GM18511 (cell line): ENCODE results near the gene KRT38.

Experiments used
- ATAC-seq: cut with Tn5 transposase; IDR thresholded peaks from one replicate; pipeline ENCODE4 v1.9.1; 2021; ENCODE audit warnings: mild to moderate bottlenecking, moderate library complexity; ENCODE audit not compliant: unreplicated experiment

The KRT38 gene

DNA sequence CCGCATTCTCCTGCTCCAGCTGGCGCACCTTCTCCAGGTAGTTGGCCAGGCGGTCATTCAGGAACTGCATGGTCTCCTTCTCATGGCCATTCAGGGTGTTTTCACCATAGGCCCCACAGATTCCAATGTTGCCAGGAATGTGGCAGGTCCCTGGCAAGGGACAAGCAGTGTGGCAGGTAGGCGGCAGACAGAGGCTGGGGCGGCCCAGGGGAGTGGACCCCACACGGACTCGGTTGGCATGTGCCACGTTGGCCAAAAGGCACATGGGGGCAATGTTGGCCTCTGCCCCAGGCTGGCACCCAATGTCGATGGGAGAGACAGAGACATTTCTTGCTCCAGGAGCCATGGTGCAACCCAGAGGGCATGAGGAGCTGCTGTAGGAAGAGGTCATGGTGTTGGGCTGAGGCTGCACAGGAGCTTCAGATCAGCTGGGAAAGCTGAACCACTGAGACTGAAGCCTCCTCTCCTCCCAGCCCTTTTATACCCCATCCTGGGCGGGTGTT, at the start of gene KRT38:
Gene KRT38 (minus strand): TSS at position 453 of the 503 bp plus-strand sequence. CDS start 62 bp downstream, at position 391.
- ATAC-seq = no peak

DNA sequence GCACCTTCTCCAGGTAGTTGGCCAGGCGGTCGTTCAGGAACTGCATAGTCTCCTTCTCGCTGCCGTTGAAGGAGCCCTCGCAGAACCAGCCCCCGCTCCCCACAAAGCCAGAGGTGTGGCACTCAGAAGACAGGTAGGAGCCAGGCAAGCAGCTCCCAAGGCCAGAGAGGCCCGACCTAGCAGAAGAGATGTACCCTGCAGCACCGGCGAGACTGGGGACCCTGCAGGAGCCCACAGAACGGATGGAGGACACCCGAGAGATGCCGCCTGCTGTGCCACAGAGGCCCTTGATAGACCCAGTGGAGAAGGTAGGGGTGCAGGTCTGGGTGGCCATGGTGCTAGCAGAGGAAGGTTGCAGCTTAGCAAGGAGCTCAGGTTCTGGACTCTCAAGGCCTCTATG, 48.7 kb upstream of the KRT38 start, which contains the start of gene KRT36:
Gene KRT36 (minus strand): TSS at position 380 of the 400 bp plus-strand sequence. CDS start 46 bp downstream, at position 334.
- ATAC-seq = no peak

DNA sequence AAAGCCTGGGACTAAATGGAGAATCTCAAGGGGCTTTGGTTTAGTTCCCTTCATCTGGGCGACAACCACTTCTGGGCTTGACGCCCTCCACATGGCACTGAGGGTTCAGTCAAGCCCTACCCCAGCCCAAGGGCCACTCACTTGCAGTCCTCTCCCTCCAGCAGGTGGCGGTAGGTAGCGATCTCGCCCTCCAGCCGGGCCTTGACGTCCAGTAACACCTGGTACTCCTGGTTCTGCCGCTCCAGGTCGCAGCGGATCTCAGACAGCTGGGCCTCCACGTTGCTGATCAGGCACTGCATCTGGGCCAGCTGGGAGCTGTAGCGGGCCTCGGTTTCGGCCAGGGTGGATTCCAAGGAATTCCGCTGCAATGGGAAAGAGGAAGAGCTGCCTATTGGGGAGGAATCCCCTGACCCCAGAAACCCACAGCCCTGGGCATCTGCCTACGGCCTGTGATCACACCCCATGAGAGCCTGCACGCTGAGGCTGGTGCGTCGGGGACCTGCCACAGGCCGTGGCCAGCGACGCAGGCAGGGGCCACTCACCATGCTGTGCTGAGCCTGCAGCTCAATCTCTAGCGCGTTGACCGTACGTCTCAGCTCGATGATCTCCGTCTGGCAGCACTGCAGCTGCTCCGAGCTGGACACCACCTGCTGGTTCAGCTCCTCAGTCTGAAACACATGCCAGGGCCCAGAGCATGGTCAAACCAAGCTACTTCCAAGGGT, 46.2 kb upstream of the KRT38 start:
- ATAC-seq = no peak

DNA sequence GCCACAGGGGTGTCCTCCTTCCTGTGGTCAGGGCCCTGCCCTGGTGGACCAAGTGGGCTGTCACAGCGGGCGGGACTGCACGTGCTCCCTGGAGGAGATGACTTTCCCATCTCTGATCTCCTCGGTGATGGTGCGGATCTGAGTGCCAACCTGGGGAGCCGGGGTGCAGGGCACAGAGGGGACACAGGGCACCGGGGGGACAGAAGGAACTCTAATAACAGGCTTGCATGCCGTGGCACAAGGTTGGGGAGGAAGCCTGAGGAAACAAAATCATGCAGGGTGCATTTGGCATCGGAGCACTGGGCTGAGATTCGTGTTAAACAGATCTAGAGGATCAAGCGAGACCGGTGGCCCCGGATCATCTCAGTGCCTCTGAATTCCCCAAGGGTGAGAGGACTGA, 45.5 kb upstream of the KRT38 start:
- ATAC-seq = no peak

DNA sequence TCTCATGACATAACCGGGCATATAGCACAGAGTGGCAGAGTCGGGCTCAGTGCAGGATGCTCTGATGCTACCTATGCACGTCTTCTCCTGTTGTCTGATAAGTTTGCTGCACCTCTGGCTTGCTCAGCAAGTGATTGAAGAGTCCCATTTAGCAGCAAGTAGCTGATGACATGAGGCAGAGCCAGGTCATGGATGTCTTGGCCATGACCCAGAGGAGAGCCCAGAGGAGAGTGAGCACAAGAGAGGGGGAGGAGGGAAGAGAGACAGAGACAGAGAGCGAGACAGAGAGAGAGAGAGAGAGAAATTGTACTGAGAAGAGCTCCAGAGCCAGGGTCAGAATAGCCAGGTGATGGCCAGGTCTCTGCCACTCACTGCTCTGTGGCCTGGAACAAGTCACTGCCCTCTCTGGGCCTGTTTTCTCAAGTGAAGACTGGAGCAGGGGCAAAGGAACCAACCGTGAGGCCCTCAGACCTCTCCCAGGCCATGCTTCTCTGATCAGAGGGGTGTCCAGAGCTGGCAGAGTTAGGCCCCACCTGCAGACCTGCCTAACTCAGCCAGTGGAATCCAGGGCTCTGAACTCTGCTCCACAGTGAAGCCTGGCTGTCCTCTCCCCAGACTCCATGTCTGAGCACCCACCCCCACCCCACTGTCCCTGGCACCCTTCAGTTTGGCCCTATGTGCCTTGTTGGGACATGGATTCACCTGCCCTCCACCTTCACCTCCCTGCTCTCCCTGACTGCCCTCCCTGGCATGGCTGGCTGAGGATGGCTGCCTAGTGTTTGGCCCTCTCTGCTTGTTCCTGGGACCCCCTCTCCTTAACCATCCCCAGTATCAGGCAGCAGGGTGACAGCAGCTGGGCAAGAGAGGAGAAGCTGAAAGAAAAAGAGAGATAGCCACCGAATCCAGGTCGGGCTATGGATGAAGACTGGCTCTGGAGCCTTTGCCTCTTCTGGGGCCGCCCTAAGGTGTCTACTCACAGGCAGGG, 44.4 kb upstream of the KRT38 start:
- ATAC-seq = no peak

DNA sequence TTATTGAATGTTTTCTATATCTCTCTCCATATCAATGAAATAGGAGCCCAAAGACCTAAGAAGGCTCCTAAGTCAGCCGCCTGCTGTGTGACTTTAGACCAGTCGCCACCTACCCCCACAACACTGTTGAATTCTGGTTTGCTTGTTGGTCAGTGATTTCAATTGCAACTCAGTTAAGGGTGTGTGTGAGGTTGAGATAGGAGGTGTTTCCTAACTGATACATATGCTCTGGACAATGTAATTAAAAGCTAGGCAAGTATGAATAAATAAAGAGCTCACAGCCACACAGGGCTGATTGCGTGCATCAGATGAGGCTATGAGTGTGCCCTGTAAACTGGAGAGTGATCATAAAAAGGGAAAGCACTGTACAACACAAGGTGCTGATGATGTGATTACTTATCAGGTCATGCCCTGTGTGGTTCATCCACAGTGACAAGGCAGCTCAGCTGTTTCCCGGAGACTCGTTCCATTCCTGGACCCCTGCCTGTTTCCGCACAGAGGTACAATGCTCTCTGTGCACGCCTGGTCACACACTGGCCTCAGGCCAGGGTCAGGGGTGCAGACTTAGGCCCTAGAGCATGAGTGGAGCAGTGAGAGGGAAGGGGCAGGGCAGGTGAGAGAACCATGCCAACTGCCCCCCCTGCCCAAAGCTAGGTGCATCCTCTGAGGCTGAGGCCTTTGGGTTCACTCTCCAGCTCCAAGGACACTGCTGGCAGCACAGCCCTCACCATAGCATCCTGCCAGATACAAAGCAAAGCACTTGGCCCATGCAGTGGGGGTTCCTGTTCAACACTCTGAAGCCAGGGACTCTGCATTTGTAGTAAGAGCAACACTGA, 43.4 kb upstream of the KRT38 start:
- ATAC-seq = no peak

DNA sequence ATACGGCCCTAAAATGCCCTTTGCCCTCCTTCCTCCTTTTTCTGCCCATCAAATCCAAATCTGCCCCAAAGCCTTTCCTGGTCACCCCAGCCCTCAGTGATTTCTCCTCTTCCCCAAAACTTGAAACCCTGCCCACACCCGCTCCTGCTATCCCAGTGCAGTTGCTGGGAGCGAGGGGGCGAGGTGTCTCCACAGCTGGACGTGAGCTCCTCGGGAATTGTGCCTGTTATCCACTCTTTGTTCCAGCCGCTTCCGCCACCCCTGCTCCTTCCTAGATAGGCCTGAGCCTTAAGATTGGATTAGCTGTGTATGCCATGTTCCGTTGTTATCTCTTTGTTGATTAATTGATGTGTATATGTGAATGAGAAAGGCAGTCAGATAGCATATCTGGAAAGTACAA, 42.7 kb upstream of the KRT38 start:
- no peak for ATAC-seq

DNA sequence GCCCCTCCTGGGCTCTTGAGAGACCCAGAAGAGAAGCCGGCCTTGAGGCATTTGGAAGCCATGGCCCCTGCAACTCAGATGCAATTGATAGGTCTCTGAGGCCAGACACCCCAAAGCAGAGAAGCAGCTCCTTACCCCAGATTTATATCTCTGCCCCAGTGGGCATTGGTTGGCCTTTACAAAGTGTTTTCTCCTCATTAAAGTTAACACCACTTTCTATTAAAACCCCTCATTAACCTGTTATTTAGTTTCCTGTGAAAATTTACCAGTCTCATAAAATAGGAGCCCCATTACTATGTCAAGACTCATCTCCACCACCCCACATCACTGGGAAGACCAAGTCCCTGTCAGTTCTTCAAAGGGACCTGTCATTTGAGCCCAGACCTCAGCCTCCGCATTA, 40.3 kb upstream of the KRT38 start, which contains the start of gene KRT35:
Gene KRT35 (minus strand): TSS at position 116 of the 400 bp plus-strand sequence. CDS start 54 bp downstream, at position 62.
- no peak for ATAC-seq

DNA sequence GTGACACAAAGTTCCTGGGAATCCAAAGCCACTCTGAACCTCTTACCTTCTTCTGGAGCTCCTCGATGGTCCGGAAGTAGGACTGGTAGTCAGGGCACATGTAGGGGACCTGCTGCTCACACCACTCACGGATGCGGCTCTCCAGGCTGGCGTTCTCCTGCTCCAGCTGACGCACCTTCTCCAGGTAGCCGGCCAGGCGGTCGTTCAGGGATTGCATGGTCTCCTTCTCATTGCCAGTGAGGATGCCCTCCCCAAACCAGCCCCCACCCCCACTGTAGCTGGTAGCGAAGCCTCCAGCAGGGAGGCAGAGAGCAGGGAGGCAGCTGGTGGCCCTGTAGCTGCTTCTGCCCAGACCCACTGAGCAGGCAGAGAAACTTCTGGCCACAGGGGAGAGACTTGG, 39.8 kb upstream of the KRT38 start:
- ATAC-seq = no peak

DNA sequence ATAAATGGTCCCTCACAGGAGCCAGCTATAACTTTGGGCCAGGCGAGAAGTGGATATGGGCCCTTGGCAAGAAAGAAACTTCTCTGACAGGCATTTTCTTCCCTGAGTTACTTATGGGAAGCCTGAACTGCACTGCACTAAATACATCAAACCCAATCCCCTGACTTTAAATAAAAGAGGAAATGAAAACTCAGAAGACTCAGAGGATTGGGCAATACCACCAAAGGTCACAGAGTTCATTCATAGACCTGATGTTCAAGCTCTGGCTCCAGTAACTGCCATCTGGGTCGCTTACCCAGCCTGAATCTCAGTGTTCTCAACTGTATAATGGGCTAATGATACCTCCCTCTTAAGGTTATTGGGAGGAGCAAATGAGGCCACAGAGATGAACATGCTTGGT, 39.4 kb upstream of the KRT38 start:
- no peak for ATAC-seq

DNA sequence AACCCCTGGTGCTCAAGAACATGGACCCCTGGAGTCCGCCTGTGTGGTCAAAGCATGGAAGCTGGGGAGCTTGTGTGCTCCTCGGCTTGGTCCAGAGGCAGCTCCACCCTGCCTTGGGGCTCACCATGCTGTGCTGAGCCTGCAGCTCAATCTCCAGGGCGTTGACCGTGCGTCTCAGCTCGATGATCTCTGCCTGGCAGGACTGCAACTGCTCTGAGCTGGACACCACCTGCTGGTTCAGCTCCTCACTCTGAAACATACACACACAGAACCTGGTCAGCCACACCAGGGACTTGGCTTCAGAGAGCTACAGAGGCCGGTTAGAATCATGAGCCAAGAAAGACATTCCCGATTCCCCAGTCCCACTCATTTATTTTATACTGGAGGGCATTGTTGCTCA, 37.5 kb upstream of the KRT38 start:
- no peak for ATAC-seq

DNA sequence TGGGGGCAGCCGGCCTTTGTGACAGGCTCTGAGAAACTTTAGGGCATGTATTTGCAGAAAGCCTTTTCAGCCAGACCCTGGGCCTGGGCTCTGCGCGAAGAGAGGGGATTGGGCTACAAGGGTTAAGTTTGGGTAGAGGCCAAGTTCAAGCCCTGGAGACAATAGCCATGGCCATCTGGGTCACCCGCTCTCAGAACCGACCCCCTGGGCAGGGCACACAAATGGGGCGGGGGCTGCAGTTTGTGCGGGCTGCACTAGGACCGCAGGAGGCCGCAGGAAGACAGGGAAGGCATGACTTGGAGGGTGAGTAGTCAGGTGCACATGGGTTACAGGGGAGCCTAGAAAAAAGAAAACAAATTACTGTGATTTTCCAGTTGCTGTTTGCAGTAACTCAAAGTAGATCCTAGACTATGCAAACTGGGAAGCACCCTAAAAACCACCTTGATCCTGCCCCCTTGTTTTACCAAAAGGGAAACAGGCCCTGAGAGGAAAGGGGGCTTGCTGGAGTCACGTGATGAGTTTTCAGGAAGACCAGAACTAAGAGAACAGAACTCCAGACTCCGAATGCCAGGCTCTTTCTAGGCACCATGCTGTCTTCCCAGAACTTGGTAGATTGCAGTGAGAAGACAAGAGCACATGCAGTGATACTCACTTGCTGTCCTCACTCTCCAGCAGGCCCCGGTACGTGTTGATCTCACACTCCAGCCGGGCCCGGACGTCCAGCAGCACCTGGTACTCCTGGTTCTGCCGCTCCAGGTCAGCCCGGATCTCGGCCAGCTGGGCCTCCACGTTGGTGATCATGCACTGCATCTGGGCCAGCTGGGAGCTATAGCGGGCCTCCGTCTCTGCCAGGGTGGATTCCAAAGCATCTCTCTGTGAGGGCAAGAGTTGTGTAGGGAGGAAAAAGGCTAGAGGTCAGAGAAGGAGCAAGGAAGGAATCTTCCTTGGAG, 36.4 kb upstream of the KRT38 start:
- ATAC-seq = no peak

DNA sequence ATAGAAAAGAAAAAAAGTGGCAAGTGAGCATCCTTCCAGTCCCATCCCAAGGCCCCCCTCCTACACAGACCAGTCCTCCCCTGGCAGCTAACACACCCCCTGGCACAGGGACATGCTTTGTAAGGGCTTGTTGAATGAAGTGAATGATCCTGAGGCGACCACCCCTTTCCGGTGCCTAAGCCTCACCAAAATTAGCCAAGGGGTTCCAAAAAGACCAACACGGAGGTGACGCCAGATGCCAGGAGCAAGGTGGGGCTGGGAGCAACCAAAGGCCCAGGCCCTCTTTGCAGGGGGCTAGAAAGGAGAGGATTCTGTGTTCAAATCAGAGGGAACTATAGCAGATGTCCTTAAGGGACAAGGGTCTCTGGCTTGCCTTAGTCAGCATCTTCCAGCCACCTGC, 34.6 kb upstream of the KRT38 start:
- no peak for ATAC-seq

DNA sequence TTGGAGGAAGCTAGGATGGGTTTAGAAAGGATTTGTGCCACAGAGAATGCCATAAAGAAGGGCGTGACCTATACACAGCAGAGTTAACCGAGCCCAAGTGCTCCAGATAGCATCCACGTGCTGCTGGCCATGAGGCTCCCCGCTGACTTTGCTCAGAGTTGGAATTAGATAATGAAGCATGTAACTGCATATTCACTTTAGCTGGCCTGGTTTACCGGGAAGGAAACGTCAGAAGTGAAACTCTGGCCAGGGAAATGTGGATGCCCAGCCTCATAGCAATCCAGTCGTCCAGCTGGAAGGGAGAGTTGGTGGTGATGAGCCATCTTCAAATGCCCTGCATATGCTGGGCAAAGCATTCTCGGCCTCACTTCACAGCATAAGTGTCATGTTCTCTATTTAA, 34.1 kb upstream of the KRT38 start:
- ATAC-seq = no peak

DNA sequence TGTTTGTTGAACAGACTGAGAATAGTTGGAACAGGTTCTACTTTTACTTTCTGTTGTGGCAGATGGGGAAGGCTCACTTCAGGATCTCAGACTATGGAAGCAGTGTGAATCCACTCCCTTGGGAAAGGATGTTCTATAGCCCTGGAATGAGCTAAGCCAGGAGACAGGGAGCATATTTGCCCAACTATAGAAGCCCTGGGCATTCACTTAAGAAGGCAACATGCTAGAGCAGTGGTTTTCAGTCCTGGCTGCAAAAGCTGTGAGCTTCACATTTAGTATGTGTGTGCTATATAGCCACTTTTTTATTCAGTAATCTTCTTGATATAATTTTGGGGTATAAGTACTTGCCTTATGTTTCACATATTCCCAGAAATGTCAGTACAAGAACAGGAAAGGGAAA, 27.6 kb upstream of the KRT38 start:
- no peak for ATAC-seq

DNA sequence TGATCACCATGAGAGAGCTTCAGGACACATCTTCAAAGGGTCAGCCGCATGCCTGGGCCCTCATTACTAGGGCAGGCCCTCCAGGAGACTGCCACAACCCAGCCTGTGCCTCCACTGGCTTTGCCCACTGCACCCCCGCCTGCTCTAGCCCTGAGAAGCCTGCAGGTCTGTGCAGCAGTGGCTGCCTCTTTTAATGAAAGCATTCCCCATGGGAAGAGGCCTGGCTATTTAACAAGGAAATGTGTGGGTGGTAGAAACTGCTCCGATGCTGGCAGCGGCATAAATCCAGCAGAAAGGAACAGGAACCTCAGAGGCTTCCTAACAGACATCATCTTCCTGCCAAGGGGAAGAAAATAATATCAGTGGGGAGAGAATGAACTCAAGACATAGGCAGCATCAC, 26.8 kb upstream of the KRT38 start:
- ATAC-seq = no peak

DNA sequence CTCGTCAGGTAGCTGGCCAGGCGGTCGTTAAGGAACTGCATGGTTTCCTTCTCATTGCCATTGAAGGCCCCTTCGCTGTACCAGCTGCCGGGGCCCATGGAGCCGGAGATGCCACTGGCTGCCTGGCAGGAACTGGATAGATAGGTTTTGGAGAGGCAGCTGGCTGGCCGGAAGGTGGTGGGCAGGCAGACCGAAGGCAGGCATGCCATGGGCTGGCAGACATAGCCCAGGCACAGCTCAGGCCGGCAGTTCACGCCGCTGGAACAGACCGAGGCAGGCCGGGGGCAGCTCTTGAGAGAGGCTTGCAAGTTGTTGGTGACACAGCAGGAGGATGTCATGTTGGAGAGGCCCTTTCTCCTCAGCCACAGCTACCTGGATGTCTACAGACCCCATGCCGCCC, 26.2 kb upstream of the KRT38 start, which contains the start of gene KRT32:
Gene KRT32 (minus strand): TSS at position 399 of the 400 bp plus-strand sequence. CDS start 61 bp downstream, at position 338.
- no peak for ATAC-seq

DNA sequence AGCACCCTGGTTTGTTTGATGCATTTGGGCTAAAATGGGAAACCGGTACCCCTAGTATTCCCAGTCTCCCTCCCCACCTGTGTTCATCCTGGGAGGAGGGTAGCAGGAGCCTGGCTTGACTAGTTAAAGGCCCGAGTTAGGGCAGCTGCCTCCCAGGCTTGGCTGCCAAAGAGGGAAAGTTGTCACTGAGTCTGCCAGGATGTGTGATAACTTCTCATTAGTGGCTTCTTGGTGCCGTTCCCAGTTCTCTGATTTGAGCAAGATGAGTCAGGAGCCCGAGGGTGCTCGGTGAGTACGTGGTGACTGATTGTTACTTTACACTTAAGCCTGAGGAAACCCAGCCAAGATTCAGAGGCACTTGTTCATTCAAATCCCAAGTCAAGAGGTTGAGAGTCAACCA, 23.9 kb upstream of the KRT38 start:
- no peak for ATAC-seq

DNA sequence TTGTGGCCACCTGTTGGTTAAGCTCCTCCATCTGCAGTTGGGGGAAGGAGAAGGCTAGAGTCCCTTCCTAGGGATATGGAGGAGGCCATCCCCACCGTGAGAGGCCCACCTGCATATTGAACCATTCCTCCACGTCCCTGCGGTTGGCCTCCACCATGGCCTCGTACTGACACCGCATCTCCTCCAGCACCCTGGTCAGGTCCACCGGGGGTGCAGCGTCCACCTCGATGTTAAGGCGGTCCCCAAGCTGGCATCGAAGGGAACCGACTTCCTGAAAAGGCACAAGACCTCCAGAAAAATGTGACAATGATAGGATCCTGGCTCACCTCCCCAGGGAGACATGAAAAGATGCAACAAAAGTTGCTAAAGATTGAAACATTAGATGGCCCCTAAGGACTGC, 23.4 kb upstream of the KRT38 start:
- no peak for ATAC-seq
